SU-DHL-6 (cell line): ENCODE data around the gene OR2V1.
A peak's percentile ranks its signal among the peaks of the same experiment; 100 is the strongest.
"Not testable (repeated sequence)": the region's sequence is repeated elsewhere in the genome, so short reads cannot be mapped to it uniquely, and the experiment has no call there.

Source experiments
- H2AFZ ChIP-seq: fragments of 200-600 bp; sonication (generic); 2 replicates; pipeline ENCODE4 v1.6.1; 2014; ENCODE audit warnings: low read depth, mild to moderate bottlenecking, moderate library complexity, mixed read lengths, antibody characterized with exemption, low read length; ENCODE audit not compliant: severe bottlenecking
- H3F3A ChIP-seq: fragments of 200-600 bp; shearing (Covaris generic); 2 replicates; pipeline ENCODE4 v1.6.0; 2016; ENCODE audit warnings: antibody characterized with exemption, mild to moderate bottlenecking; ENCODE audit not compliant: insufficient read depth
- H3K27ac ChIP-seq: fragments of 200-600 bp; sonication (generic); 2 replicates; pipeline ENCODE4 v1.5.1; 2016; ENCODE audit warnings: low read depth, mild to moderate bottlenecking, low read length, moderate library complexity, mixed read lengths
- H3K27me3 ChIP-seq: fragments of 200-600 bp; sonication (generic), shearing (Covaris generic); 2 replicates; pipeline ENCODE4 v1.6.0; 2014; ENCODE audit warnings: mild to moderate bottlenecking, low read length
- H3K36me3 ChIP-seq: fragments of 200-600 bp; sonication (generic); 2 replicates; pipeline ENCODE4 v1.6.1; 2014; ENCODE audit warnings: mild to moderate bottlenecking, low read length, mixed read lengths
- H3K4me2 ChIP-seq: fragments of 300-600, 200-600 bp; shearing (Covaris generic), sonication (generic); 2 replicates; pipeline ENCODE4 v1.6.0; 2014; ENCODE audit warnings: low read length, low read depth, mild to moderate bottlenecking; ENCODE audit not compliant: poor library complexity, severe bottlenecking
- H3K4me3 ChIP-seq: fragments of 200-600 bp; sonication (generic); 2 replicates; pipeline ENCODE4 v1.5.1; 2014; ENCODE audit warnings: antibody characterized with exemption, low read length, mild to moderate bottlenecking, mixed read lengths; ENCODE audit not compliant: insufficient read depth, poor library complexity, severe bottlenecking
- H3K79me2 ChIP-seq: fragments of 200-600 bp; sonication (generic); 2 replicates; pipeline ENCODE4 v1.6.1; 2014; ENCODE audit warnings: mild to moderate bottlenecking, low read length, moderate library complexity; ENCODE audit not compliant: insufficient read depth
- H3K9ac ChIP-seq: fragments of 200-600 bp; sonication (generic); 2 replicates; pipeline ENCODE4 v1.7.0; 2014; ENCODE audit warnings: mild to moderate bottlenecking, low read length
- H3K9me2 ChIP-seq: fragments of 200-600 bp; sonication (generic); replicated peaks from 2 replicates; pipeline ENCODE4 v1.6.1; 2014; ENCODE audit warnings: low read length; ENCODE audit not compliant: insufficient read depth
- H3K9me3 ChIP-seq: fragments of 200-600 bp; sonication (generic); 2 replicates; pipeline ENCODE4 v1.6.1; 2014; ENCODE audit warnings: low read length, mixed read lengths; ENCODE audit not compliant: insufficient read depth
- H4K20me1 ChIP-seq: fragments of 200-600 bp; sonication (generic); 2 replicates; pipeline ENCODE4 v1.6.1; 2014; ENCODE audit warnings: low read depth, mild to moderate bottlenecking, antibody characterized with exemption, low read length, moderate library complexity, mixed read lengths
- EZH2phosphoT487 ChIP-seq: fragments of 200-600 bp; sonication (generic), shearing (Covaris generic); conservative IDR thresholded peaks from 2 replicates; pipeline ENCODE4 v1.6.1; 2018; ENCODE audit warnings: mild to moderate bottlenecking, antibody characterized with exemption, low read length, moderate library complexity, mixed read lengths
- TF ChIP-seq, protein P1 (sequence below): fragments of 200-600 bp; sonication (generic); IDR thresholded peaks from one replicate; pipeline ENCODE4 v1.5.1; 2017; ENCODE audit warnings: antibody characterized with exemption, mild to moderate bottlenecking, low read length, moderate library complexity; ENCODE audit not compliant: insufficient read depth, poor library complexity, severe bottlenecking

OR2V1 gene

GRCh38 chr5:181163487-181164075 is 32.6 kb upstream of the OR2V1 start:
- Histone ChIP-seq H3F3A (peaks cover 21% of the 10 kb centered on the region), H3K36me3 (no peaks in the 10 kb centered on the region), H2AFZ (no peak overlapping the region), H3K27me3 (no peaks in the 10 kb centered on the region), H3K4me2 (no peak overlapping the region), H3K9ac (no peak overlapping the region), H3K4me3 (no peak overlapping the region), H3K9me2 (no peaks in the 10 kb centered on the region), H3K79me2 (no peaks in the 10 kb centered on the region), H4K20me1 (no peaks in the 10 kb centered on the region), H3K27ac (no peak overlapping the region), H3K9me3 (no peaks in the 10 kb centered on the region)
- no peak for TF ChIP-seq EZH2phosphoT487
- TF ChIP-seq, protein P1, sequence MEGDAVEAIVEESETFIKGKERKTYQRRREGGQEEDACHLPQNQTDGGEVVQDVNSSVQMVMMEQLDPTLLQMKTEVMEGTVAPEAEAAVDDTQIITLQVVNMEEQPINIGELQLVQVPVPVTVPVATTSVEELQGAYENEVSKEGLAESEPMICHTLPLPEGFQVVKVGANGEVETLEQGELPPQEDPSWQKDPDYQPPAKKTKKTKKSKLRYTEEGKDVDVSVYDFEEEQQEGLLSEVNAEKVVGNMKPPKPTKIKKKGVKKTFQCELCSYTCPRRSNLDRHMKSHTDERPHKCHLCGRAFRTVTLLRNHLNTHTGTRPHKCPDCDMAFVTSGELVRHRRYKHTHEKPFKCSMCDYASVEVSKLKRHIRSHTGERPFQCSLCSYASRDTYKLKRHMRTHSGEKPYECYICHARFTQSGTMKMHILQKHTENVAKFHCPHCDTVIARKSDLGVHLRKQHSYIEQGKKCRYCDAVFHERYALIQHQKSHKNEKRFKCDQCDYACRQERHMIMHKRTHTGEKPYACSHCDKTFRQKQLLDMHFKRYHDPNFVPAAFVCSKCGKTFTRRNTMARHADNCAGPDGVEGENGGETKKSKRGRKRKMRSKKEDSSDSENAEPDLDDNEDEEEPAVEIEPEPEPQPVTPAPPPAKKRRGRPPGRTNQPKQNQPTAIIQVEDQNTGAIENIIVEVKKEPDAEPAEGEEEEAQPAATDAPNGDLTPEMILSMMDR, result no peak

DNA sequence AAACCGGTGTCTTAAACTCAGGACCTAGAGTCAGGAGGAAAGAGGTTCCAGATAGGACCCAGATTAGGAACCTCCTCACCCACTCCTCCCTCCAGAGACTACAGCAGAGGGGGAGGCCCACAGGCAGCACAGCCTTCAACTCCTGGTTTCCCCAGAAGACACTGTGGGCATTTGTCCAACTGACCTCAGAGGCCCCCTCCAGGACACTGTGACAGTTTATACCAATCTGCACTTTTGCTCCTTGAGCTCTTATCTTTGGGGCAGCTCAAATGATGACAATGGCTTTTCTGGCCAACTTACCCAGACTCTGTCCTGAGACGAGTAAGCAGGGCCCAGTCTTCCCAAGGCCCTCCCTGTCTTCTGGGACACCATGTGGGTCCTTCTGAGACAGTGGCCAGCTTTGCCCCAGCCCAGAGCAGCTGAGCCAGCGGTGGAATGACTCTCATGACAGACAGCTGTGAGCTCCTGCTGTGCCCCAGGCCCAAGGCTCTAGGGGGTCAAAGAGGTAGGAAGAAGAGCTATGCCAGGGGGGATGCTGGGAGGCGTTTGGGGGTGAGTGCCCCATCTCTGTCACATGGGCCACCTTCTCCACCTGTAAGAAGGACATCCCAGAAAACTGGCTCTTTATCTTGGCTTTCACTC is 30.7 kb upstream of the OR2V1 start:
- peak overlapping the region; percentile 94 for H2AFZ ChIP-seq
- no peaks in the 10 kb centered on the region for H3K9me3 ChIP-seq
- H3K9ac ChIP-seq, result peak overlapping the region; percentile 39
- H3K4me3 ChIP-seq, result peak overlapping the region; percentile 56
- peaks cover 13% of the 10 kb centered on the region for H3F3A ChIP-seq
- H3K4me2 ChIP-seq, result peak overlapping the region; percentile 88
- H3K79me2 ChIP-seq, result no peaks in the 10 kb centered on the region
- H3K27me3 ChIP-seq, result no peaks in the 10 kb centered on the region
- no peaks in the 10 kb centered on the region for H4K20me1 ChIP-seq
- H3K27ac ChIP-seq, result peak overlapping the region; percentile 69
- no peaks in the 10 kb centered on the region for H3K9me2 ChIP-seq
- TF ChIP-seq, protein P1, result no peak
- TF ChIP-seq EZH2phosphoT487, result no peak
- H3K36me3 ChIP-seq, result no peaks in the 10 kb centered on the region

DNA sequence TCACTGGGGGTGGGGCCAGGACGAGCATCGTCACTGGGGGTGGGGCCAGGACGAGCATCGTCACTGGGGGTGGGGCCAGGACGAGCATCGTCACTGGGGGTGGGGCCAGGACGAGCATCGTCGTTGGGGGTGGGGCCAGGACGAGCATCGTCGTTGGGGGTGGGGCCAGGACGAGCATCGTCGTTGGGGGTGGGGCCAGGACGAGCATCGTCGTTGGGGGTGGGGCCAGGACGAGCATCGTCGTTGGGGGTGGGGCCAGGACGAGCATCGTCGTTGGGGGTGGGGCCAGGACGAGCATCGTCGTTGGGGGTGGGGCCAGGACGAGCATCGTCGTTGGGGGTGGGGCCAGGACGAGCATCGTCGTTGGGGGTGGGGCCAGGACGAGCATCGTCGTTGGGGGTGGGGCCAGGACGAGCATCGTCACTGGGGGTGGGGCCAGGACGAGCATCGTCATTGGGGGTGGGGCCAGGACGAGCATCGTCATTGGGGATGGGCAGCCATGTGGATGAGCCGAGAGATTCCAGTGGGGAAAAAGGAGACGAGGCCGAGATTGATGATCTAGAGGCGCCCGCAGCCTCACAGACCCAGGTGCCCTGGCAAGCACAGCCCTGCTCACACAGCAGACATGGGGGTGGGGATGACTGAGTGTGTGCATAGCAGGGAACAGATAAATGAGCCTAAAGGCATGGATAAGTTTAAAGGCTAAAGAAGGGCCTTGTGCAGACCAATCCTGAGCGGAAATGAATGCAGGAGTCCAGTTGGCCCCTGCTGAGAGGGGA is 30.0 kb upstream of the OR2V1 start:
- Histone ChIP-seq H3K9ac (peak overlapping the region; percentile 39), H3K4me2 (peak overlapping the region; percentile 88), H3K27ac (peak overlapping the region; percentile 69), H3F3A (peaks cover 13% of the 10 kb centered on the region), H2AFZ (peak overlapping the region; percentile 94), H3K4me3 (peak overlapping the region; percentile 56)
- not testable (repeated sequence) for H3K27me3 ChIP-seq, H3K9me2 ChIP-seq, H3K9me3 ChIP-seq, H4K20me1 ChIP-seq, H3K79me2 ChIP-seq, H3K36me3 ChIP-seq
